Measurements from ENCODE around the gene DBP. TPM values are rescaled to one million over a fixed set of nuclear protein-coding genes. Genes with fewer than 3 reads are reported as not detected.
A peak's percentile ranks its signal among the peaks of the same experiment; 100 is the strongest.

The DBP gene
- total RNA-seq, 1 experiment from 2014 or later, result 14.2 TPM

DNA sequence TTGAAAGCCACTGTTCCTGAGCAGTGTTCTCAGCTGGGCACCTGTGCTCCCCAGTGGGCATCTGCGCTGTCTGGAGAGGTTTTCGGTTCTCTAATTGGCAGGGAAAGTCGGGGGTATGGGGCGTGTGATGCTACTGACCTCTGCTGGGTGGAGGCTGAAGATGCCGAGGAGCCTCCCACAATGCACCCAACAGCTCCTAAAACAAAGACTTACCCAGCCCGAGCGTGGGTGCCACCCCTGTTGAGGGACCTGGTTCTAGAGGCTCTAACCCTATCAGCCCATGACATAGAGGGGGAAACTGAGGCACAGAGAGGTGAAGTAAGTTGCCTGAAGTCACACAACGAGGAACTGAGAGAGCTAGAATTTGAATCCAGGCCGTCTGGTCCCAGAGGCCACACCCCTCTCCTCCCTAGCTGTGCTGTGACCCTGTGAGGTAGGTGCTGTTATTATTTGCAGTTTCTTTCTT lies 28.3 kb downstream of the DBP start:
- ChIA-PET CTCF (interaction anchor here (0.6 to 2.0 kb wide), 6 partner anchors 24 to 391 kb away, joined by 3 to 12 read pairs (median 6); no protein-coding TSS in a partner anchor), POLR2A (ENCODE audit: low non-redundant PET) (interaction anchor here (1.1 to 1.6 kb wide), 2 partner anchors 8 to 10 kb away, joined by 3 to 5 read pairs; partner anchors contain the start of genes RPL18 and SPHK2)
- TF ChIP-seq, protein P1, sequence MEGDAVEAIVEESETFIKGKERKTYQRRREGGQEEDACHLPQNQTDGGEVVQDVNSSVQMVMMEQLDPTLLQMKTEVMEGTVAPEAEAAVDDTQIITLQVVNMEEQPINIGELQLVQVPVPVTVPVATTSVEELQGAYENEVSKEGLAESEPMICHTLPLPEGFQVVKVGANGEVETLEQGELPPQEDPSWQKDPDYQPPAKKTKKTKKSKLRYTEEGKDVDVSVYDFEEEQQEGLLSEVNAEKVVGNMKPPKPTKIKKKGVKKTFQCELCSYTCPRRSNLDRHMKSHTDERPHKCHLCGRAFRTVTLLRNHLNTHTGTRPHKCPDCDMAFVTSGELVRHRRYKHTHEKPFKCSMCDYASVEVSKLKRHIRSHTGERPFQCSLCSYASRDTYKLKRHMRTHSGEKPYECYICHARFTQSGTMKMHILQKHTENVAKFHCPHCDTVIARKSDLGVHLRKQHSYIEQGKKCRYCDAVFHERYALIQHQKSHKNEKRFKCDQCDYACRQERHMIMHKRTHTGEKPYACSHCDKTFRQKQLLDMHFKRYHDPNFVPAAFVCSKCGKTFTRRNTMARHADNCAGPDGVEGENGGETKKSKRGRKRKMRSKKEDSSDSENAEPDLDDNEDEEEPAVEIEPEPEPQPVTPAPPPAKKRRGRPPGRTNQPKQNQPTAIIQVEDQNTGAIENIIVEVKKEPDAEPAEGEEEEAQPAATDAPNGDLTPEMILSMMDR (conservative IDR thresholded peaks at IDR 0.05; ENCODE audit: low read depth, low read length), result peak; percentile 68
- TF ChIP-seq EZH2 (IDR thresholded peaks at IDR 0.05; ENCODE audit: borderline replicate concordance, low read depth, low read length, poor library complexity, severe bottlenecking), result no peak
- no peak overlapping the region for H3K4me3 ChIP-seq (ENCODE audit: low read depth, low read length, poor library complexity, severe bottlenecking)
- no peak overlapping the region for H3K27ac ChIP-seq (ENCODE audit: low read depth, low read length, poor library complexity, severe bottlenecking)
- H3K4me1 ChIP-seq (ENCODE audit: insufficient read depth, low read length, poor library complexity, severe bottlenecking), result no peaks in the 10 kb centered on the region
- intact Hi-C loops (cut with micrococcal nuclease; ENCODE audit: unreplicated experiment), result no loop called here
- no peaks in the 10 kb centered on the region for H3K9me3 ChIP-seq (ENCODE audit: low read depth, low read length, poor library complexity, severe bottlenecking)
- H3K27me3 ChIP-seq (replicated peaks; ENCODE audit: insufficient read depth, low read depth, low read length, poor library complexity), result no peaks in the 10 kb centered on the region
- no peaks in the 10 kb centered on the region for H3K36me3 ChIP-seq (ENCODE audit: insufficient read depth, low read length, poor library complexity, severe bottlenecking)
- BruUV-seq (replicated peaks), result no TSS peak
- peak; percentile 69 for DNase-seq (ENCODE audit: low spot score)

DNA sequence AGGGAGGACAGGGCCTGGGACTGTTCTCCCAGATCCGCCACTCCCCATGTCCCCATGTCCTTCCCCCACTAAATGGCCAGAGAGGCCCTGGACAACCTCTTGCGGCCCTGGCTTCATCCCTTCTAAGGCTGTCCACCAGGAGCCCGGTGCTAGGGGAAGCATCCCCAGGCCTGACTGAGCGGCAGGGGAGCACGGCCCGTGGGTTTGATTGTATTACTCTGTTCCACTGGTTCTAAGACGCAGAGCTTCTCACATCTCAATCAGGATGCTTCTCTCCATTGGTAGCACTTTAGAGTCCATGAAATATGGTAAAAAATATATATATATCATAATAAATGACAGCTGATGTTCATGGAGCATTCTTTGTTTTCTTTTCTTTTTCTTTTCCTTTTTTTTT lies 29.8 kb downstream of the DBP start:
- H3K9me3 ChIP-seq (ENCODE audit: low read depth, low read length, poor library complexity, severe bottlenecking), result no peaks in the 10 kb centered on the region
- ChIA-PET POLR2A (ENCODE audit: low non-redundant PET) (no interaction called here), CTCF (interaction anchor here (1.4 to 2.0 kb wide), 2 partner anchors 12 to 23 kb away, joined by 3 to 10 read pairs; partner anchors contain the start of genes RPL18 and SPHK2)
- no peaks in the 10 kb centered on the region for H3K27me3 ChIP-seq (replicated peaks; ENCODE audit: insufficient read depth, low read depth, low read length, poor library complexity)
- H3K36me3 ChIP-seq (ENCODE audit: insufficient read depth, low read length, poor library complexity, severe bottlenecking), result no peaks in the 10 kb centered on the region
- TF ChIP-seq, protein P1 (conservative IDR thresholded peaks at IDR 0.05; ENCODE audit: low read depth, low read length), result no peak
- no peak for TF ChIP-seq EZH2 (IDR thresholded peaks at IDR 0.05; ENCODE audit: borderline replicate concordance, low read depth, low read length, poor library complexity, severe bottlenecking)
- H3K27ac ChIP-seq (ENCODE audit: low read depth, low read length, poor library complexity, severe bottlenecking), result no peak overlapping the region
- H3K4me1 ChIP-seq (ENCODE audit: insufficient read depth, low read length, poor library complexity, severe bottlenecking), result no peaks in the 10 kb centered on the region
- H3K4me3 ChIP-seq (ENCODE audit: low read depth, low read length, poor library complexity, severe bottlenecking), result no peak overlapping the region
- DNase-seq (ENCODE audit: low spot score), result no peak
- intact Hi-C loops (cut with micrococcal nuclease; ENCODE audit: unreplicated experiment), result no loop called here
- no TSS peak for BruUV-seq (replicated peaks)

DNA sequence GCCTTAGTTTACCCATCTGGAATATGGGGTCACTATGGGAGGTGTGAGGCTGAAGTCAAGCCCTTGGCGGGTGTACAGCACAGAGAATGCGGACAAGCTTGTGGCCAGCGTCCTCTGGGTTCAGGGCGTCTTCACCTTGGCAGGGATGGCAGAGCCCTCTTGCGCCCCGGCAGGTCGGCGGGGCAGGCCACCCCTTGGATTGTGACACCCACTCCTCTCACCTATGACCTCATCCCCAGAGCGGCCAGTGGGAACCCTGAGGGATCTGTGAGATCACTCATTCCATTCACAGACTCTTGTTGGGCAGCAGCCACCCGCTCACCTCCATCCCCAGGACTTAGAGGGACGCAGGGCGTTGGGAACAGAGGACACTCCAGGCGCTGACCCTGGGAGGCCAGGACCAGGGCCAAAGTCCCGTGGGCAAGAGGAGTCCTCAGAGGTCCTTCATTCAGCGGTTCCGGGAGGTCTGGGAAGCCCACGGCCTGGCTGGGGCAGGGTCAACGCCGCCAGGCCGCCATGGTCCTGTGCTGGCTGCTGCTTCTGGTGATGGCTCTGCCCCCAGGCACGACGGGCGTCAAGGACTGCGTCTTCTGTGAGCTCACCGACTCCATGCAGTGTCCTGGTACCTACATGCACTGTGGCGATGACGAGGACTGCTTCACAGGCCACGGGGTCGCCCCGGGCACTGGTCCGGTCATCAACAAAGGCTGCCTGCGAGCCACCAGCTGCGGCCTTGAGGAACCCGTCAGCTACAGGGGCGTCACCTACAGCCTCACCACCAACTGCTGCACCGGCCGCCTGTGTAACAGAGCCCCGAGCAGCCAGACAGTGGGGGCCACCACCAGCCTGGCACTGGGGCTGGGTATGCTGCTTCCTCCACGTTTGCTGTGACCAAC lies 30.5 kb downstream of the DBP start, which contains the start of gene SPACA4:
TSS of gene SPACA4 (plus strand) at position 280 of the 896 bp plus-strand sequence. CDS start at position 517, 237 bp downstream.
- POLR2A ChIA-PET (ENCODE audit: low non-redundant PET), result no interaction called here

More for the DNA sequence above, 30.5 kb downstream of the DBP start, which contains the start of gene SPACA4:
- Histone ChIP-seq H3K27ac (ENCODE audit: low read depth, low read length, poor library complexity, severe bottlenecking) (no peak within 1 kb of the TSS), H3K4me3 (ENCODE audit: low read depth, low read length, poor library complexity, severe bottlenecking) (no peak within 1 kb of the TSS), H3K9me3 (ENCODE audit: low read depth, low read length, poor library complexity, severe bottlenecking) (no peaks in the 10 kb centered on the region), H3K27me3 (replicated peaks; ENCODE audit: insufficient read depth, low read depth, low read length, poor library complexity) (no peaks in the 10 kb centered on the region), H3K4me1 (ENCODE audit: insufficient read depth, low read length, poor library complexity, severe bottlenecking) (no peaks in the 10 kb centered on the region), H3K36me3 (ENCODE audit: insufficient read depth, low read length, poor library complexity, severe bottlenecking) (no peaks in the 10 kb centered on the region)
- BruUV-seq (replicated peaks), result no TSS peak
- intact Hi-C loops (cut with micrococcal nuclease; ENCODE audit: unreplicated experiment), result no loop called here
- DNase-seq (ENCODE audit: low spot score), result no peak
- TF ChIP-seq, protein P1 (conservative IDR thresholded peaks at IDR 0.05; ENCODE audit: low read depth, low read length), result no peak
- no peak for TF ChIP-seq EZH2 (IDR thresholded peaks at IDR 0.05; ENCODE audit: borderline replicate concordance, low read depth, low read length, poor library complexity, severe bottlenecking)
- CTCF ChIA-PET, result interaction anchor here (1.4 kb wide), 1 partner anchor 13 kb away, joined by 3 read pairs; the partner anchor contains the start of genes RPL18 and SPHK2

All from A673 (cell line).